ENCODE results near the gene QRSL1. TPM values are rescaled to one million over a fixed set of nuclear protein-coding genes. Genes with fewer than 3 reads are reported as not detected.

Gene QRSL1
- total RNA-seq, 4 donors from 2014 or later, result 17.2 to 26.7 (median 25.1) TPM

- peaks cover 10 to 14% of the 10 kb centered on the region in 2 donors for H3K4me1 ChIP-seq
- no peak overlapping the region for H3K27ac ChIP-seq
- DNase-seq (no peak), ATAC-seq (no peak)
- no peaks in the 10 kb centered on the region for H3K9me3 ChIP-seq
- intact Hi-C loops (cut with DNase I; ENCODE audit: low total_unique reads), result no loop called here
- in situ Hi-C loops (cut with MboI; ENCODE audit: low sequenced_read_pairs in 4 of 4), result no loop called here
- TF ChIP-seq, protein P1, sequence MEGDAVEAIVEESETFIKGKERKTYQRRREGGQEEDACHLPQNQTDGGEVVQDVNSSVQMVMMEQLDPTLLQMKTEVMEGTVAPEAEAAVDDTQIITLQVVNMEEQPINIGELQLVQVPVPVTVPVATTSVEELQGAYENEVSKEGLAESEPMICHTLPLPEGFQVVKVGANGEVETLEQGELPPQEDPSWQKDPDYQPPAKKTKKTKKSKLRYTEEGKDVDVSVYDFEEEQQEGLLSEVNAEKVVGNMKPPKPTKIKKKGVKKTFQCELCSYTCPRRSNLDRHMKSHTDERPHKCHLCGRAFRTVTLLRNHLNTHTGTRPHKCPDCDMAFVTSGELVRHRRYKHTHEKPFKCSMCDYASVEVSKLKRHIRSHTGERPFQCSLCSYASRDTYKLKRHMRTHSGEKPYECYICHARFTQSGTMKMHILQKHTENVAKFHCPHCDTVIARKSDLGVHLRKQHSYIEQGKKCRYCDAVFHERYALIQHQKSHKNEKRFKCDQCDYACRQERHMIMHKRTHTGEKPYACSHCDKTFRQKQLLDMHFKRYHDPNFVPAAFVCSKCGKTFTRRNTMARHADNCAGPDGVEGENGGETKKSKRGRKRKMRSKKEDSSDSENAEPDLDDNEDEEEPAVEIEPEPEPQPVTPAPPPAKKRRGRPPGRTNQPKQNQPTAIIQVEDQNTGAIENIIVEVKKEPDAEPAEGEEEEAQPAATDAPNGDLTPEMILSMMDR (IDR thresholded peaks at IDR 0.05 in 4 of 5, conservative IDR thresholded peaks at IDR 0.05 in 1 of 5), result no peak
- TF ChIP-seq POLR2A (IDR thresholded peaks at IDR 0.05), result no peak
- H3K36me3 ChIP-seq, result peaks cover under 1 to 12% of the 10 kb centered on the region in 2 donors
- H3K27me3 ChIP-seq, result no peaks in the 10 kb centered on the region
- no peak overlapping the region for H3K4me3 ChIP-seq
Measured at GRCh38 chr6:106637717-106638341, 8.5 kb downstream of the QRSL1 start.

DNA sequence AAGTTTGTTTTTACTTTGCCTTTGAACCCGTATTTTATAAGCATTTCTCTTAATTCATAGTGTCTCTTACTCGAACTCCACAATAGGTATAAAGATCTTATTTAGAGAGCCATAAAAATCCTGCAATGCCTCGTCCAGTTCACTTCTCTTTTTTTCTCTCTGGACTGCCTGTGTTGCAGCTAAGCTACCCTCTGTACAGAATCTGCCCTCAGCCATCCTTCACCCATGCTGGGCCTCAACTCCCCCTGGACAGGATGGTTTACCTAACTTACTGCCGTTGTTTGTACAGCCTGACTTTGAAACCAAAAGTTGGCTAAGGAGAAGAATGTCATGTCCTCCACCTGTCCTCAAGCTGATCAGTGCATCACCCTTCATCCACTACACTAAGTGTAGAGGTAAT is 10.4 kb downstream of the QRSL1 start:
- H3K4me3 ChIP-seq, result no peak overlapping the region
- H3K9me3 ChIP-seq, result no peaks in the 10 kb centered on the region
- in situ Hi-C loops (cut with MboI; ENCODE audit: low sequenced_read_pairs in 4 of 4), result no loop called here
- peaks cover 4 to 30% of the 10 kb centered on the region in 2 donors for H3K36me3 ChIP-seq
- H3K27me3 ChIP-seq, result no peaks in the 10 kb centered on the region
- H3K27ac ChIP-seq, result no peak overlapping the region
- H3K4me1 ChIP-seq, result peaks cover 10 to 18% of the 10 kb centered on the region in 2 donors
- DNase-seq (no peak), ATAC-seq (no peak)
- TF ChIP-seq, protein P1 (IDR thresholded peaks at IDR 0.05 in 4 of 5, conservative IDR thresholded peaks at IDR 0.05 in 1 of 5), result no peak
- no peak for TF ChIP-seq POLR2A (IDR thresholded peaks at IDR 0.05)
- intact Hi-C loops (cut with DNase I; ENCODE audit: low total_unique reads), result no loop called here

- intact Hi-C loops (cut with DNase I; ENCODE audit: low total_unique reads) (no loop called here), in situ Hi-C loops (cut with MboI; ENCODE audit: low sequenced_read_pairs in 4 of 4) (no loop called here)
- no peak for TF ChIP-seq POLR2A (IDR thresholded peaks at IDR 0.05)
- TF ChIP-seq, protein P1 (IDR thresholded peaks at IDR 0.05 in 4 of 5, conservative IDR thresholded peaks at IDR 0.05 in 1 of 5), result no peak
- ATAC-seq, result peak in 1 of 2 donors; percentile 36
- no peak for DNase-seq
- Histone ChIP-seq H3K9me3 (no peaks in the 10 kb centered on the region), H3K4me1 (peaks cover 0 to 11% of the 10 kb centered on the region in 2 donors), H3K27ac (peak overlapping the region in 3 of 4 donors; percentile 32 to 64 (median 58)), H3K36me3 (peaks cover 4 to 38% of the 10 kb centered on the region in 2 donors), H3K4me3 (no peak overlapping the region), H3K27me3 (no peaks in the 10 kb centered on the region)
Measured at GRCh38 chr6:106642476-106642875, 13.1 kb downstream of the QRSL1 start.

DNA sequence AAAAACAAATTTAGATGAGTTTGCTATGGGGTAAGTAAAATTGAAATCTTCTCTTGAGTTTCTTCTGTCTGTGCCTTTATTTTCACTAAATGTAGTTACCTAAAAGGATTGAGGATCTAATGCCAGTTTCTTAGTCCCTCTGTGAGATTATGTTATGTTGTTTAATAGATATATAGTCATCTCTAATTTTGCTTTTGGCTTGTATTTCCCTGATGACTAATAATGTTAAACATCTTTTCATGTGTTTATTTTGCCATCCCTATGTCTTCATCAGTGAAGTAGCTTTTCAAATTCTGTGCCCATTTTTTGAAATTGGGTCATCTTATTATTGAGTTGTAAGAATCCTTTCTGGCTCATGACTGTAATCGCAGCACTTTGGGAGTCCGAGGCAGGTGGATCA is 13.7 kb downstream of the QRSL1 start:
- peak in 1 of 2 donors; percentile 27 for ATAC-seq

More for the DNA sequence above, 13.7 kb downstream of the QRSL1 start:
- H3K27ac ChIP-seq, result peak overlapping the region in 3 of 4 donors; percentile 32 to 64 (median 58)
- H3K4me1 ChIP-seq, result peaks cover 0 to 11% of the 10 kb centered on the region in 2 donors
- no peaks in the 10 kb centered on the region for H3K9me3 ChIP-seq
- intact Hi-C loops (cut with DNase I; ENCODE audit: low total_unique reads) (no loop called here), in situ Hi-C loops (cut with MboI; ENCODE audit: low sequenced_read_pairs in 4 of 4) (no loop called here)
- TF ChIP-seq POLR2A (IDR thresholded peaks at IDR 0.05), result no peak
- TF ChIP-seq, protein P1 (IDR thresholded peaks at IDR 0.05 in 4 of 5, conservative IDR thresholded peaks at IDR 0.05 in 1 of 5), result no peak
- H3K36me3 ChIP-seq, result peaks cover 4 to 38% of the 10 kb centered on the region in 2 donors
- no peak for DNase-seq
- H3K27me3 ChIP-seq, result no peaks in the 10 kb centered on the region
- H3K4me3 ChIP-seq, result no peak overlapping the region
